A673 (cell line): Measurements from ENCODE around the gene LGR6. TPM values are rescaled to one million over a fixed set of nuclear protein-coding genes. Genes with fewer than 3 reads are reported as not detected.

ENCODE experiments used
- BruUV-seq: library from RNA; stranded (reverse); fragments of 400-500 nt; replicated peaks from 2 replicates; lab custom pipeline; 2021; lab: Mats Ljungman, UMichigan
- CTCF ChIA-PET: fragments of 300-600 bp; sonication (Branson Sonifier 250); formaldehyde crosslinking; loops from one replicate; lab custom pipeline; 2022; ENCODE audit warnings: antibody characterized with exemption; lab: Charles Lee
- POLR2A ChIA-PET: fragments of 300-600 bp; sonication (Branson Sonifier 250); formaldehyde crosslinking; loops from one replicate; lab custom pipeline; 2022; ENCODE audit warnings: antibody characterized with exemption; ENCODE audit not compliant: low non-redundant PET; lab: Charles Lee
- DNase-seq: peaks from one replicate; pipeline ENCODE4 v3.0.0-alpha.2; 2015; ENCODE audit warnings: low spot score
- H3K27ac ChIP-seq: fragments of 200-600 bp; sonication (generic); 2 replicates; pipeline ENCODE4 v1.5.1; 2016; ENCODE audit warnings: mixed run types, low read depth, mild to moderate bottlenecking, mixed read lengths, antibody characterized with exemption, low read length; ENCODE audit not compliant: poor library complexity, severe bottlenecking
- H3K27me3 ChIP-seq: fragments of 200-600 bp; sonication (generic); replicated peaks from 2 replicates; pipeline ENCODE4 v1.6.1; 2017; ENCODE audit warnings: mixed run types, low read depth, mild to moderate bottlenecking, mixed read lengths, antibody characterized with exemption, low read length; ENCODE audit not compliant: insufficient read depth, poor library complexity
- H3K36me3 ChIP-seq: fragments of 200-600 bp; sonication (generic); 2 replicates; pipeline ENCODE4 v1.6.1; 2016; ENCODE audit warnings: mixed run types, mild to moderate bottlenecking, mixed read lengths, antibody characterized with exemption, low read length; ENCODE audit not compliant: insufficient read depth, poor library complexity, severe bottlenecking
- H3K4me1 ChIP-seq: fragments of 200-600 bp; sonication (generic); 2 replicates; pipeline ENCODE4 v1.6.1; 2017; ENCODE audit warnings: mixed run types, mild to moderate bottlenecking, mixed read lengths, antibody characterized with exemption, low read length; ENCODE audit not compliant: insufficient read depth, poor library complexity, severe bottlenecking
- H3K4me3 ChIP-seq: fragments of 200-600 bp; sonication (generic); 2 replicates; pipeline ENCODE4 v1.5.1; 2016; ENCODE audit warnings: low read depth, mixed run types, mild to moderate bottlenecking, mixed read lengths, low read length; ENCODE audit not compliant: poor library complexity, severe bottlenecking
- H3K9me3 ChIP-seq: fragments of 200-600 bp; sonication (generic); 2 replicates; pipeline ENCODE4 v1.6.1; 2016; ENCODE audit warnings: mixed run types, low read depth, mild to moderate bottlenecking, mixed read lengths, antibody characterized with exemption, low read length; ENCODE audit not compliant: poor library complexity, severe bottlenecking
- CTCF ChIP-seq: fragments of 300-800, 200-600 bp; sonication (generic); conservative IDR thresholded peaks from 2 replicates; pipeline ENCODE4 v1.5.1; 2017; ENCODE audit warnings: low read depth, mild to moderate bottlenecking, antibody characterized with exemption, low read length, moderate library complexity, mixed read lengths
- EZH2 ChIP-seq: fragments of 200-600 bp; sonication (generic); IDR thresholded peaks from 2 replicates; pipeline ENCODE4 v1.6.1; 2017; ENCODE audit warnings: borderline replicate concordance, low read depth, mild to moderate bottlenecking, mixed read lengths, antibody characterized with exemption, low read length; ENCODE audit not compliant: poor library complexity, severe bottlenecking
- intact Hi-C: fragments of 100-400 bp; cut with micrococcal nuclease; formaldehyde crosslinking; loops from one replicate; pipeline ENCODE4 v1.10.0; 2022; ENCODE audit not compliant: unreplicated experiment
- total RNA-seq: library from RNA; stranded (reverse); gene quantifications from 2 replicates; pipeline ENCODE4 v1.2.3, GENCODE V29; 2021

The LGR6 gene
- total RNA-seq, 1 experiment from 2014 or later, result not detected

- POLR2A ChIA-PET, result no interaction called here
- CTCF ChIA-PET, result interaction anchor here (0.7 kb wide), 1 partner anchor 988 kb away, joined by 8 read pairs; no protein-coding TSS in a partner anchor
- Histone ChIP-seq H3K27me3 (no peaks in the 10 kb centered on the region), H3K36me3 (no peaks in the 10 kb centered on the region), H3K27ac (peak overlapping the region; percentile 23), H3K9me3 (no peaks in the 10 kb centered on the region), H3K4me3 (no peak overlapping the region), H3K4me1 (peaks cover 19% of the 10 kb centered on the region)
- intact Hi-C loops, result no loop called here
- BruUV-seq, result no TSS peak
- no peak for DNase-seq
- no peak for TF ChIP-seq EZH2
- no peak for TF ChIP-seq CTCF
Measured at GRCh38 chr1:202161151-202162046, 32.2 kb upstream of the LGR6 start.

GRCh38 chr1:202162047-202162417 lies 31.6 kb upstream of the LGR6 start:
- ChIA-PET CTCF (no interaction called here), POLR2A (no interaction called here)
- intact Hi-C loops, result no loop called here
- no peak overlapping the region for H3K4me3 ChIP-seq
- TF ChIP-seq CTCF, result no peak
- no peak for TF ChIP-seq EZH2
- peaks cover 19% of the 10 kb centered on the region for H3K4me1 ChIP-seq
- H3K27ac ChIP-seq, result peak overlapping the region; percentile 23
- H3K9me3 ChIP-seq, result no peaks in the 10 kb centered on the region
- no peaks in the 10 kb centered on the region for H3K36me3 ChIP-seq
- no TSS peak for BruUV-seq
- DNase-seq, result no peak
- no peaks in the 10 kb centered on the region for H3K27me3 ChIP-seq

- POLR2A ChIA-PET, result no interaction called here
- no peak overlapping the region for H3K4me3 ChIP-seq
- H3K9me3 ChIP-seq, result no peaks in the 10 kb centered on the region
- no peaks in the 10 kb centered on the region for H3K27me3 ChIP-seq
- H3K4me1 ChIP-seq, result peaks cover 20% of the 10 kb centered on the region
- BruUV-seq, result no TSS peak
- intact Hi-C loops, result no loop called here
- DNase-seq, result no peak
- no peaks in the 10 kb centered on the region for H3K36me3 ChIP-seq
- TF ChIP-seq EZH2 (no peak), CTCF (no peak)
- H3K27ac ChIP-seq, result no peak overlapping the region
- CTCF ChIA-PET, result interaction anchor here (1.1 kb wide), 1 partner anchor 8 kb away, joined by 3 read pairs; no protein-coding TSS in a partner anchor
Measured at GRCh38 chr1:202162418-202163280, 30.9 kb upstream of the LGR6 start.
